ENCODE results near the gene ELF5. TPM values are rescaled to one million over a fixed set of nuclear protein-coding genes. Genes with fewer than 3 reads are reported as not detected.

ELF5 gene
- total and polyA plus RNA-seq, 2 of the 13 experiments (the other 11 are each of a cell fraction or from before 2014, with no cell fraction given), result 0.51 to 2.6 TPM

- H3K36me3 ChIP-seq (replicated peaks in 1 of 2; ENCODE audit: control insufficient read depth in 1 of 2, insufficient read depth in 2 of 2, low read length in 2 of 2), result no peaks in the 10 kb centered on the region; a peak in 1 of 5 replicates
- H3K4me1 ChIP-seq (ENCODE audit: insufficient read depth, low read length), result peaks cover 58% of the 10 kb centered on the region
- peak within 1 kb of the TSS; percentile 64 to 88 (median 84) for H3K4me3 ChIP-seq (replicated peaks in 1 of 3; ENCODE audit: insufficient read depth in 1 of 3, low read depth in 2 of 3, low read length in 3 of 3)
- H3K9ac ChIP-seq (ENCODE audit: insufficient read depth, low read depth, low read length), result peak within 1 kb of the TSS; percentile 83
- ATAC-seq (peak; percentile 95), DNase-seq (ENCODE audit: low spot score) (peak; percentile 92), FAIRE-seq (peak; percentile 85)
- peak within 1 kb of the TSS; percentile 92 for H3K27ac ChIP-seq (ENCODE audit: extremely low read length, insufficient read depth, low read length)
- H2AFZ ChIP-seq (ENCODE audit: low read length), result no peak within 1 kb of the TSS
- 0% methylated on average over 11 of the region's 62 CpGs for WGBS (ENCODE audit: low lambda C conversion rate)
- H3K9me3 ChIP-seq (ENCODE audit: low read length), result no peaks in the 10 kb centered on the region
- peaks cover 4% of the 10 kb centered on the region for H4K20me1 ChIP-seq (ENCODE audit: insufficient read depth, low read length)
- POLR2A ChIA-PET, result interaction anchor here (1.2 to 2.7 kb wide), 7 partner anchors 11 to 81 kb away, joined by 3 to 12 read pairs (median 6); partner anchors contain the start of gene ABTB2
- CTCF ChIA-PET (ENCODE audit: low intra/inter-chr PET ratio, low total read pairs), result interaction anchor here (1.2 kb wide), 1 partner anchor 80 kb away, joined by 3 read pairs; no protein-coding TSS in a partner anchor
- BruUV-seq (replicated peaks), result no TSS peak
- intact Hi-C loops (cut with micrococcal nuclease; ENCODE audit: unreplicated experiment), result loop anchor here (2.0 to 5.0 kb wide), 2 partner anchors 72 to 82 kb away; partner anchors contain the start of gene ABTB2
- in situ Hi-C loops (cut with HindIII; ENCODE audit: extremely low pct_ligation_motif_present, low pct_unique_long_range_greater_than_20kb), result no loop called here
- peak within 1 kb of the TSS; percentile 86 for H3K4me2 ChIP-seq (ENCODE audit: low read depth, low read length)
- H3K27me3 ChIP-seq (ENCODE audit: control insufficient read depth in 1 of 2, insufficient read depth in 2 of 2, low read length in 2 of 2), result no peaks in the 10 kb centered on the region; a peak in 1 of 5 replicates
- H3K79me2 ChIP-seq (ENCODE audit: insufficient read depth, low read length), result peaks cover 45% of the 10 kb centered on the region
- TF ChIP-seq SMARCE1 (IDR thresholded peaks at IDR 0.05; ENCODE audit: borderline replicate concordance) (no peak), ZNF282 (IDR thresholded peaks at IDR 0.05; ENCODE audit: partially characterized antibody) (no peak), ATF4 (CRISPR knock-in tag; IDR thresholded peaks at IDR 0.05) (peak in 1 of 2 experiments; percentile 62; a peak in 1 of 4 replicates), THAP9 (CRISPR knock-in tag; IDR thresholded peaks at IDR 0.05; ENCODE audit: borderline replicate concordance) (peak; percentile 87; the same call in 1 of the 2 replicates), ZBTB4 (CRISPR knock-in tag; IDR thresholded peaks at IDR 0.05; ENCODE audit: borderline replicate concordance) (0 out of 2 replicates have a peak, but pooled peaks have one; percentile 8), KAT7 (CRISPR knock-in tag; IDR thresholded peaks at IDR 0.05; ENCODE audit: borderline replicate concordance) (peak; percentile 70; the same call in 1 of the 2 replicates), MYC (CRISPR knock-in tag; IDR thresholded peaks at IDR 0.05; ENCODE audit: borderline replicate concordance) (peak; percentile 77; the same call in 1 of the 2 replicates), KLF16 (CRISPR knock-in tag; IDR thresholded peaks at IDR 0.05) (no peak; a peak in 1 of 4 replicates), JUND (CRISPR knock-in tag; IDR thresholded peaks at IDR 0.05) (no peak; the same call in 1 of the 2 replicates), ZSCAN25 (CRISPR knock-in tag; IDR thresholded peaks at IDR 0.05) (no peak; the same call in 1 of the 2 replicates), KLF15 (CRISPR knock-in tag; IDR thresholded peaks at IDR 0.05; ENCODE audit: borderline replicate concordance) (peak; percentile 63; the same call in 1 of the 2 replicates), RFX3 (CRISPR knock-in tag; IDR thresholded peaks at IDR 0.05) (peak; percentile 40; the same call in 1 of the 2 replicates)
Measured at GRCh38 chr11:34438529-34439507, 74.8 kb downstream of the ELF5 start, which contains the start of gene CAT. Gene CAT, plus strand, starts transcription at chr11:34438934. Its CDS starts 80 bp downstream, at chr11:34439014.

Measured in HepG2 (cell line).